NCI-H1048 (cell line): ENCODE results near the gene UHRF1.

ENCODE experiments used
- DNase-seq: peaks from one replicate; lab custom pipeline; 2025; lab: John Stamatoyannopoulos, UW

Gene UHRF1

DNA sequence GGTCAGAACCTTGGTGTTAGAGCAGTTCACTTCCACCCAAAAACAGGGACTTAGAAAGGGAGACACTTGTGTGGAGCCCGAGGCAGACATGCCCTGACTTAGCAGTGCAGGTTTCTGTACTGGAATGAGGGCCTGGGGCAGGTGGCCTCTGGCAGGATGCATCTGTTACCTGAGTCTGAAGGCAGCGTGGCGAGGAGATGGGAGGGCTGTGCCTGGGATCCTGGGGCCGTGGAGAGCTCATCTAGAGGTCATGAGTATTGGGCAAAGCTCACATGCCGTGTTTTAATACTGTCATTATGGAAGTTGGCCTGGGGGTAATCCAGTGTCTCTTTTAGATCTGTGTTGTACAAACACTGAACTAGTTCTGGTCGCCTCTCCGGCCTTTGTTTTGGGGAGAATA lies 81.0 kb downstream of the UHRF1 start:
- DNase-seq: no peak

DNA sequence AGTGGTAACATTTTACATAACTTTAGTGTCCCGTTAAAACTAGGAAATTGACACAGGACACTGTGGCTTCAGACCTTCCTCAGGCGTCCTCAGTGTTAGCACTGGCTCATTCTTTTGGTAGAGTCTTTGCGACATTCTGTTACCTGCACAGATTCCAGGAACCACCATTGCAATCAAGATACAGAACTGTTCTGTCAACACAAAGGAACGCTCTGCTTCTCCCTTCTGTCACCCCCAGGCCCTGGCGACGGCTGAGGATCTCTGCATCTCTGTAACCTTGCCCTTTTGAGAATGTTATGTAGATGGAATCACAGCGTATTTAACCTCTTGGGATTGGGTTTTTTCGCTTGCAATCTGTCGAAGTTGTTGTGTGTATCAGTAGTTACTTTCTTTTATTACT lies 82.2 kb downstream of the UHRF1 start:
- no peak for DNase-seq

DNA sequence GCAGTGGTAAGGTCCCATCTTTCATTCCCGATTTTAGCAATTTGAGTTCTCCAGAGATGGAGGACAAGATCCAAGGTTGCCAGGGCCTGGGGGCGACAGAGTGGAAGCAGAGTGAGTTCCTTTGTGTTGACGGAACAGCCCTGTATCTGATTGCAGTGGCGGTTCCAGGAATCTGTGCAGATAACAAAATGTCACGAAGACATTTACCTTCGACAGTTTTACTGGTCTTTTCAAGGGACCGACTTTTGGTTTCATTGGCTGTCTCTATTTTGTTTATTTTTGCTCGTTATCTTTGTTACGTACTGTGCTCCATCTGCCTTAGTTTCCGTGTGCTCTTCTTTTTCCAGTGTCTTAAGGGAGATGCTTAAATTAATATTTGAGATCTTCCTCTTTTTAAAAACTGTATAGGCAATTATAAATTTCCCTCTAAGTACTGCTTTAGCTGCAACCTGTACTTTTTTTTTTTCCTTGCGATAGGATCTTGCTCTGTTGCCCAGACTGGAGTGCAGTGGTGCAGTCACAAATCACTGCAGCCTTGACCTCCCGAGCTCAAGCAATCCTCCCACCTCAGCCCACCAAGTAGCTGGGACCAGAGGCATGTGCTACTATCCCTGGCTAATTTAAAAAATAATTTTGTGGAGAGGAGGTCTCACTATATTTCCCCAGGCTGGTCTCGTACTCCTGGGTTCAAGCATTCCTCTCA lies 82.8 kb downstream of the UHRF1 start:
- DNase-seq: no peak

DNA sequence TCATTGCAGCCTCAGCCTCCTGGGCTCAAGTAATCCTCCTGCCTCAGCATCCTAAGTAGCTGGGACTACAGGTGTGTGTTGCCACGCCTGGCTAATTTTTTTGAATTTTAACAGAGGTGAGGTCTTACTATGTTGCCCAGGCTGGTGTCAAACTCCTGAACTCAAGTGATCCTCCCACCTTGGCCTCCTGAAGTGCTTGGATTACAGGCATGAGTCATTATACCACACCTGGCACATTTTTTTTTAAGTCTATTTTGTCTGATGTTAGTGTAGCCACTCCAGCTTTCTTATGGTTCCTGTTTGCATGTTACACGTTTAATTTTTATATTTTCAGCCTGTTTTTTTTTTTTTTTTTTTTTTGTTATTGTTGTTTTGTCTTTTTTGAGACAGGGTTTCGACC lies 84.4 kb downstream of the UHRF1 start:
- no peak for DNase-seq

DNA sequence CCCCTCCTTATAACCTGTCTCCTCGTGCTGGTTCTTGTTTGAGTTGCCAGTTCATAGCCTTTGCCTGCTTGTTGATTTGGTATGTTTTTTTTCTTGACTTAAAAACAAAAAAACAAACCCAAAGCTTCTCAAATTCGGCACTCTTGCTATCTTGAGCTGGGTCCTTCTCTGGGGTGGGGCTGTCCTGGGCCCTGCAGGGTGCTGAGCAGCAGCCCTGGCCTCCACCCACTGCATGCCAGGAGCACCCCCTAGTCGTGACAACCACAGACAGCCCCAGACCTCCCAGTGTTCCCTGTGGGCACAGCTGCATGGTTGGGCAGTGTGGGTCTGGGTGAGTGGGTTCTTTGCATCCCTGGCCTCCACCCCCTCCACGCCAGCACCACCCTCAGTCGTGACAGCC lies 87.4 kb downstream of the UHRF1 start:
- no peak for DNase-seq

DNA sequence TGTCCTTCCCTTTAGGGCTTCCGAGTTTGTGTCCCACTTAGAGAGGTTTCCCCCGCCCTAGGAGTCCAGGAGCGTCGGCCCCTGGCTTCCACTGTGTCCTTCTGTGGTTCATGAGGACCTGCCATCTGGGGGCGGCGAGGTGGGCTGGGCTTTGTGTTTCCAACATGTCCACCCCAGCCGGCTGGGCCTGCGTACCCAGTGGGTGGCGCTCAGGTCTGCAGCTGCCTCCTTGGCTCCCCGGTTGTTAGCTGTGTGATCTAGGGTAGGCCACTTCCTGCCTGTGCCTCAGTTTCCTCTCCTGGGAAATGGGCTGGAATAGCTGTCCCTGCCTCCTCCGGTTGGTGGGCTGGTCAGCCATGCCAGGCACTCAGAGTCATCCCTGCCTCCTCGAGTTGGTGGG lies 88.0 kb downstream of the UHRF1 start:
- DNase-seq: no peak

DNA sequence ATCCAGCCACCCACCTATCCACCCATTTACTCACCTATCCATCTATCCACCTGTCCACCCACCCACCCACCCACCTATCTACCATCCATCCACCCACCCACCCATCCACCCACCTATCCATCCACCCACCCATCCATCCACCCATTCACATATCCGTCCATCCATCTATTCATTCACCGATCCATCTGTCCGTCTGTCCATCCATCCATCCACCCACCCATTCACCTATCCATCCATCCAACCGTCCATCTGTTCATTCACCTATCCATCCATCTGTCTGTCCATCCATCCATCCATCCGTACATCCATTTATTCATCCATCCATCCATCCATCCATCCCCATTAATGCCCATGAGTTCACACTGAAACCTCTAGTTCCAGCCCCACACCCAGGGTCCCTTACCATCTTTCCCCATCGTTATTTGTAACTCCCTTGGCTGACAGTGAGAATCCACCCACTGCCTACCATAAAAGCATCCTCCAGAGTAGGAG lies 90.9 kb downstream of the UHRF1 start:
- DNase-seq: no peak

DNA sequence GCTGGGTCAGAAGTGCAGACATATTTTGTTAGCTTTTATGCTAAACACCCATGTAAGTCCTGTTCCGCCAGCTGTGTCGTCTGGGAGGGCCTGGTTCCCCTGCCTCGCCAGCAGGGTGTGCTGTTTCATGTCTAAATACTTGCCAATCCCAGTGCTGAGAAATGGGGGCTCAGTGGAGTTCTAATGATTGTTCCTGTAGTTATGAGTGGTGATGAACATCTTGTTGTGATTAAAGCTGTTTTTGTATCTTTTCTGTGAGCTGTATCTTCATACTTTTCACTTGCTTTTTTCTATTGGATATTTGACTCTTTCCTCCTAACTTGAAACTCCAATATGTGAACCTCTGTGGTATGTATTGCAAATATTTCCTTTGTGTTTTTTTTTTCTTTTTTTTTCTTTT lies 92.3 kb downstream of the UHRF1 start:
- no peak for DNase-seq

DNA sequence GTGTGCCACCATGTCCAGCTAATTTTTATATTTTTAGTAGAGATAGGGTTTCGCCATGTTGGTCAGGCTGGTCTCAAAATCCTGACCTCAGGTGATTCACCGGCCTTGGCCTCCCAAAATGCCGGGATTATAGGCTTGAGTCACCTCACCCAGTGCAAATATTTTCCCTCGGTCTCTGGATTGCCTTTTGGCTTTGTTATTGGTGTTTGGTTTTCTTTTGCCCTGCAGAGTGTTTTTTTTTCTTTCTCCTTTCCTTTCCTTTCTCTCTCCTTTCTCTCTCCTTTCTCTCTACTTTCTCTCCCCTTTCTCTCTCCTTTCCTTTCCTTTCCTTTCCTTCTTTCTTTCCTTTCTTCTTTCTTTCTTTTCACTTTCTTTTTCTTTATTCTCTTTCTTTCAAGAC lies 92.8 kb downstream of the UHRF1 start:
- no peak for DNase-seq

DNA sequence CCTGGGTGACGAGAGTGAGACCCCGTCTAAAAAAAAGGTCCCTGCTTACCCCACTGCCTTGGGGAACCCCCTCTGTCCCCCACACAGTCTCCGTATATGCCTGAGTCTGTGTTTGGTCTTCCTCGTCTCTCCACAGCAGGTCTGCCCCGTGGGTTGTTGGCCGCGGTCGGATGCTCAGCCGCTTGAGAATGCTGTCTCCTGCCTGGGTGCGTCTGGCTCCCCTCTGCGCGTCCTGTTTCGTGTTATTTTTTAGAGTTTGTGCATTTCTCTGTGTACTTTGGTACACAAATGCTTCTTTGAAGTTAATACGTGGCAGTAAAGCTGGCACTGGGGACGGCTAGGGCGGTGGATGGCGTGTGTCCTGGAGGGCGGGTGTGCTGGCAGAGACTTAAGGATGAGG lies 94.5 kb downstream of the UHRF1 start:
- DNase-seq: no peak

DNA sequence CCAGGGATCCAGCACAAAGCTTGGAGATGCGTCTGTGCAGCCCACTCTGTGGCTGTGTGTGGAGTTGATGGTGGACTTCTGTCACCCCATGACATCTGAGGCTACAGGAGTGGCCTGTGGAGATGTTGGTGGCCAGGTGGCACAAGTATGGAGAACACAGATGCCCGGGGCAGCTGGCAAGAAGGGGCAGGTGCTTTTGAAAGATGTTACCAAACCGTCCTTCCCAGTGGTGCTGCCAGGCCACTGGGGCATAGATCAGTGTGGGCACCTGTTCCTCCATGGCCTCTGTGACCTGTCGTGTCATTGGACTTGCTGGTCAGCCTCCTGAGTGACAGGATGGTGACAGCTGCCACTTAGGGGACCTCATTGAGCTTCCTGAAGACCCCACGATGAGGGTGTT lies 95.8 kb downstream of the UHRF1 start:
- no peak for DNase-seq

DNA sequence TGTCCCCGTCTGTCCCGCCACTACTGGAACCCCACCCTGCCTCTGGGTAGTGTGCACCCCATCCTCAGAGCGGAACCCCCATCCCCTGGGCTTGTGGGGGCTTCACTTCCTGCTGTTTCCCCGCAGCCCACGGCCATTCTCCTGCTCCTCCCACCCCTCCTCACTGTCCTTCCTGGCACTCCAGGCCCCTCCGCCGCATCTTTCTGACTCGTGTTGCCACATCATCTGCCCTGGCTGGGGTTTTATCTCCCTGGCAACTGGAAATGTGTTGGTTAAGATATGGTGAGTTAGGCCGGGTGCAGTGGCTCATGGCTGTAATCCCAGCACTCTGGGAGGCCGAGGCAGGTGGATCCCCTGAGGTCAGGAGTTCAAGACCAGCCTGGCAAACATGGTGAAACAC lies 96.9 kb downstream of the UHRF1 start:
- DNase-seq: no peak

DNA sequence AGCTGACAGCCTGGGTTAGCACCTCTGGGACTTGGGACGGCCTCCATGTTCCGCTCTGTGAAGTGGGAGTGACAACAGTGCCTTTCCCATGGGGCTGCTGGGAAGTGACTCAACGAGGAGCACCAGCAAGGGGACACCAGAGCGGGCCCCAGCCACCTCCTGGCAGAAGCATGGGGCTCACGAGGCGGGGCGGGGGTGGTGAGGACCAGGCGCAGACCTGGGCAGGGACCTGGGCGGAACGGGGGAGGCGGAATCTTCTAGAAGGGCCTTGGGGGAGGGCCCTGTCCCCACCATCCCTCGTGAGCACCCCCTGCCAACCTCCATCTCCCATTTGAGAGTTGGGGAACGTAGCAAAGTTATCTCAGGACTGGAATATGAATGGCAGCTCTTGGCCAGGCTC lies 97.5 kb downstream of the UHRF1 start:
- DNase-seq: no peak
